C4-2B (cell line): ENCODE data around the gene LUC7L2.

ENCODE experiments used
- H3K27ac ChIP-seq: fragments of 450-650 bp; 2 replicates; pipeline ENCODE4 v1.5.1; 2017
- CTCF ChIP-seq: fragments of 450-650 bp; conservative IDR thresholded peaks from 2 replicates; pipeline ENCODE4 v1.5.1; 2017; ENCODE audit warnings: mild to moderate bottlenecking
- ZFX ChIP-seq: fragments of 450-650 bp; IDR thresholded peaks from 2 replicates; pipeline ENCODE4 v1.6.1; 2017

The LUC7L2 gene

GRCh38 chr7:139426258-139427028 is 66.7 kb downstream of the LUC7L2 start:
- no peak overlapping the region for H3K27ac ChIP-seq
- TF ChIP-seq CTCF: no peak
- no peak for TF ChIP-seq ZFX

- H3K27ac ChIP-seq: no peak overlapping the region
- TF ChIP-seq ZFX: no peak
- TF ChIP-seq CTCF: no peak
Measured at GRCh38 chr7:139427029-139427420, 67.3 kb downstream of the LUC7L2 start.

GRCh38 chr7:139427788-139428187 is 68.1 kb downstream of the LUC7L2 start:
- no peak for TF ChIP-seq ZFX
- TF ChIP-seq CTCF: no peak

GRCh38 chr7:139429735-139430134 is 70.0 kb downstream of the LUC7L2 start:
- peak overlapping the region; percentile 87 for H3K27ac ChIP-seq

More at GRCh38 chr7:139427788-139428187, 68.1 kb downstream of the LUC7L2 start:
- no peak overlapping the region for H3K27ac ChIP-seq

GRCh38 chr7:139430443-139430842 is 70.7 kb downstream of the LUC7L2 start:
- peak overlapping the region; percentile 87 for H3K27ac ChIP-seq
- no peak for TF ChIP-seq CTCF

GRCh38 chr7:139431010-139431409 is 71.3 kb downstream of the LUC7L2 start:
- TF ChIP-seq CTCF (no peak), ZFX (no peak)
- H3K27ac ChIP-seq: peak overlapping the region; percentile 87

- no peak for TF ChIP-seq ZFX
- TF ChIP-seq CTCF: no peak
- H3K27ac ChIP-seq: peak overlapping the region; percentile 87
Measured at GRCh38 chr7:139431459-139431858, 71.8 kb downstream of the LUC7L2 start.

GRCh38 chr7:139436806-139437205 is 77.1 kb downstream of the LUC7L2 start:
- TF ChIP-seq ZFX: no peak
- TF ChIP-seq CTCF: no peak
- H3K27ac ChIP-seq: no peak overlapping the region
